GM23338 (cell line): ENCODE measurements around the gene KCNJ11. TPM values are rescaled to one million over a fixed set of nuclear protein-coding genes. Genes with fewer than 3 reads are reported as not detected.

Experiments
- ATAC-seq: fragments of 200-7000 bp; cut with Tn5 transposase; 3 replicates; pipeline ENCODE4 v1.9.1; 2020
- DNase-seq: peaks from one replicate; pipeline ENCODE4 v3.0.0-alpha.2; 2015; ENCODE audit warnings: low spot score
- H2AFZ ChIP-seq: fragments of 200-600 bp; sonication (generic); 2 replicates; pipeline ENCODE4 v1.8.0; 2016; ENCODE audit warnings: antibody characterized with exemption, mild to moderate bottlenecking, moderate library complexity
- H3F3A ChIP-seq: fragments of 200-600 bp; sonication (generic); replicated peaks from 2 replicates; pipeline ENCODE4 v1.8.0; 2017; ENCODE audit warnings: antibody characterized with exemption, mixed run types, low read depth
- H3K27ac ChIP-seq: fragments of 200-600 bp; sonication (generic); 2 replicates; pipeline ENCODE4 v1.6.1; 2016; ENCODE audit warnings: low read depth
- H3K27me3 ChIP-seq: fragments of 200-600 bp; sonication (generic); 2 replicates; pipeline ENCODE4 v1.8.0; 2016; ENCODE audit warnings: mild to moderate bottlenecking, mixed run types, moderate library complexity; ENCODE audit not compliant: insufficient read depth
- H3K36me3 ChIP-seq: fragments of 200-600 bp; sonication (generic); 2 replicates; pipeline ENCODE4 v1.8.0; 2016; ENCODE audit warnings: mild to moderate bottlenecking; ENCODE audit not compliant: insufficient read depth
- H3K4me1 ChIP-seq: fragments of 200-600 bp; sonication (generic); 2 replicates; pipeline ENCODE4 v1.8.0; 2016; ENCODE audit warnings: mild to moderate bottlenecking, moderate library complexity; ENCODE audit not compliant: insufficient read depth
- H3K4me2 ChIP-seq: fragments of 200-600 bp; sonication (generic); 2 replicates; pipeline ENCODE4 v1.7.1; 2017; ENCODE audit warnings: mixed run types
- H3K4me3 ChIP-seq: fragments of 200-600 bp; sonication (generic); 2 replicates; pipeline ENCODE4 v1.6.1; 2016; ENCODE audit warnings: mixed run types
- H3K79me2 ChIP-seq: fragments of 200-600 bp; sonication (generic); replicated peaks from 2 replicates; pipeline ENCODE4 v1.8.0; 2017; ENCODE audit warnings: mild to moderate bottlenecking; ENCODE audit not compliant: insufficient read depth
- H3K9me2 ChIP-seq: fragments of 200-600 bp; sonication (generic); 2 replicates; pipeline ENCODE4 v1.8.0; 2017; ENCODE audit not compliant: insufficient read depth
- H4K20me1 ChIP-seq: fragments of 200-600 bp; sonication (generic); replicated peaks from 2 replicates; pipeline ENCODE4 v1.8.0; 2017; ENCODE audit warnings: mild to moderate bottlenecking; ENCODE audit not compliant: insufficient read depth
- H3K27ac Mint-ChIP-seq: 2 replicates; pipeline ENCODE4 v1.8.0; 2020; ENCODE audit warnings: inconsistent platforms, mild to moderate bottlenecking, moderate library complexity, mixed read lengths
- H3K27me3 Mint-ChIP-seq: 3 replicates; pipeline ENCODE4 v1.8.0; 2022; ENCODE audit warnings: low read depth, mild to moderate bottlenecking, moderate library complexity, mixed read lengths, inconsistent platforms; ENCODE audit not compliant: insufficient read depth, poor library complexity
- H3K36me3 Mint-ChIP-seq: 3 replicates; pipeline ENCODE4 v1.8.0; 2021; ENCODE audit warnings: low read depth, mild to moderate bottlenecking, inconsistent platforms, moderate library complexity, mixed read lengths
- H3K4me1 Mint-ChIP-seq: 3 replicates; pipeline ENCODE4 v1.8.0; 2020; ENCODE audit warnings: mild to moderate bottlenecking, inconsistent platforms, mixed read lengths
- H3K4me3 Mint-ChIP-seq: 3 replicates; pipeline ENCODE4 v1.8.0; 2021; ENCODE audit warnings: moderate library complexity, mild to moderate bottlenecking, inconsistent platforms, mixed read lengths
- H3K9me3 Mint-ChIP-seq: 3 replicates; pipeline ENCODE4 v1.8.0; 2020; ENCODE audit warnings: moderate library complexity, mild to moderate bottlenecking, inconsistent platforms, mixed read lengths
- CREB1 ChIP-seq: fragments of 250-450 bp; sonication (Bioruptor Pico); IDR thresholded peaks from 2 replicates; pipeline ENCODE4 v1.5.0; 2020; ENCODE audit warnings: low read depth, mild to moderate bottlenecking, moderate library complexity
- EZH2 ChIP-seq: fragments of 200-600 bp; sonication (generic); IDR thresholded peaks from one replicate; pipeline ENCODE4 v1.8.0; 2017; ENCODE audit warnings: antibody characterized with exemption, mild to moderate bottlenecking, low read depth; ENCODE audit not compliant: unreplicated experiment
- EZH2phosphoT487 ChIP-seq: fragments of 200-600 bp; sonication (generic); IDR thresholded peaks from one replicate; pipeline ENCODE4 v1.8.1; 2018; ENCODE audit warnings: antibody characterized with exemption; ENCODE audit not compliant: unreplicated experiment
- JUNB ChIP-seq: IDR thresholded peaks from one replicate; pipeline ENCODE4 v1.6.1; 2016; ENCODE audit warnings: antibody characterized with exemption; ENCODE audit not compliant: unreplicated experiment
- POLR2AphosphoS5 ChIP-seq: IDR thresholded peaks from 2 replicates; pipeline ENCODE4 v1.6.1; 2016; ENCODE audit warnings: antibody characterized with exemption, low read depth
- STAT1 ChIP-seq: IDR thresholded peaks from one replicate; pipeline ENCODE4 v1.6.1; 2016; ENCODE audit warnings: antibody characterized with exemption; ENCODE audit not compliant: unreplicated experiment
- ZNF114 ChIP-seq: fragments of 250-450 bp; sonication (Bioruptor Pico); IDR thresholded peaks from 2 replicates; pipeline ENCODE4 v1.5.0; 2020; ENCODE audit warnings: mild to moderate bottlenecking, moderate library complexity
- ZNF331 ChIP-seq: fragments of 250-450 bp; sonication (Bioruptor Pico); IDR thresholded peaks from 2 replicates; pipeline ENCODE4 v1.5.0; 2020; ENCODE audit warnings: low read depth, mild to moderate bottlenecking, moderate library complexity
- polyA plus RNA-seq: library from polyadenylated mRNA; unstranded; fragments of >200 nt; fragmentation: Nextera tagmentation; extraction: Ambion mirVana; gene quantifications from 2 replicates; pipeline ENCODE4 v1.2.1, GENCODE V29; 2016
- total RNA-seq: library from RNA; depleted of rRNA; stranded (reverse); fragments of >200 nt; shearing (Covaris generic); gene quantifications from 2 replicates; pipeline ENCODE4 v1.2.3, GENCODE V29; 2014
- TF ChIP-seq, protein P1 (sequence below), 2 experiments: fragments of 200-600 bp in 1 of 2; sonication (generic) in 1 of 2; conservative IDR thresholded peaks; 2 replicates each; pipeline versions ENCODE4 v1.5.1 to v1.6.1; 2016 to 2017; ENCODE audit warnings: antibody characterized with exemption in 2 of 2, low read depth in 2 of 2, mild to moderate bottlenecking in 2 of 2, moderate library complexity in 1 of 2
- TF ChIP-seq, protein P2 (sequence below): IDR thresholded peaks from one replicate; pipeline ENCODE4 v1.6.1; 2018; ENCODE audit warnings: antibody characterized with exemption; ENCODE audit not compliant: unreplicated experiment
- TF ChIP-seq, protein P3 (sequence below): fragments of 250-450 bp; sonication (Bioruptor Pico); IDR thresholded peaks from 2 replicates; pipeline ENCODE4 v1.5.0; 2020; ENCODE audit warnings: mild to moderate bottlenecking, moderate library complexity
- TF ChIP-seq, protein P4 (sequence below): IDR thresholded peaks from 2 replicates; pipeline ENCODE4 v1.6.1; 2016; ENCODE audit warnings: antibody characterized with exemption

Gene KCNJ11
- total and polyA plus RNA-seq, 2 experiments from 2014 or later = 0.89 to 7.9 TPM

DNA sequence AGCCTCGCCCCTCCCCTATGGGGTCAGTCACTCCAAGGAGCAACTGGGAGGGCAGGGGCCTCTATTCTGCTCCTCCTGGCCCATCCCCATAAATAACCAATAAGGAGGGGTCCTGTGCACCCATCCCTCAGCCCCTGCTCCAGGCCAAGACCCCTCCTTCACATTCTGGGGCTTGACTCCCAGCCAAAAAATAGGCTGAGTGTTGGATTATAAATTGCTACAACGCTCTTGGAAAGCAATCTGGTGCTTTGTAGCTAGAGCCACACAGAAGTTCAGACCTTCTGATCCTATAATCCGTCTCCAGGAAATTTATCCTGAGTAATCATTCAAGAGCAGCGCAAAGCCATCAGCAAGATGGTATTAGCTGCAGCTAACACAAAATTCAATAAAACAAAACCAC, 45.6 kb upstream of the KCNJ11 start (continued):
- TF ChIP-seq EZH2 = no peak

DNA sequence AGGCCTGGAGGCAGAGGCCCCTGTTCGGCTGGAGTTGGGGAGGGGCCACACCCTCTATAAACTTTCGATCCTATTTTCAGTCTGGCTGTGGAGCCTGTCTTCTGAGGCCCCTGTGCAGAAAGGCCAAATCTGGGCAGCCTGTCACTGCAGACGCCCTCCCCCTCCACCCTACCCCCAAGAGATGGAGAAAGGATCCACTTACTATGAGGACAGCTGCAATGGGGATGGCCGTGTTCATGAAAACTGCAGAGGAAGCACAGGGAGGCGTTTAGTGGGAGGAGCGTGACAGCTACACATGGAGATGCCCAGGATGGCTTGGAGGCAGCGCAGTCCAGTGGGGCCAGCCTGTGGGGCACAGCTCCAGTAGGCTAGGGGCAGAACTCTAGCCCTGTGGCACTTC, 43.5 kb upstream of the KCNJ11 start:
- no peaks in the 10 kb centered on the region; the same call in 2 of the 3 replicates for H3K9me3 Mint-ChIP-seq
- H3K4me3 Mint-ChIP-seq = no peak overlapping the region
- Histone ChIP-seq H3K27me3 (no peaks in the 10 kb centered on the region), H3K4me3 (no peak overlapping the region), H3K9me2 (no peaks in the 10 kb centered on the region), H3K4me1 (no peaks in the 10 kb centered on the region), H3F3A (no peaks in the 10 kb centered on the region), H4K20me1 (no peaks in the 10 kb centered on the region), H3K79me2 (no peaks in the 10 kb centered on the region), H3K4me2 (no peak overlapping the region), H3K36me3 (no peaks in the 10 kb centered on the region), H2AFZ (no peak overlapping the region), H3K27ac (no peak overlapping the region)
- H3K36me3 Mint-ChIP-seq = no peaks in the 10 kb centered on the region
- no peak for DNase-seq
- H3K27me3 Mint-ChIP-seq = peaks cover 4% of the 10 kb centered on the region
- peaks cover 5% of the 10 kb centered on the region; the same call in 2 of the 3 replicates for H3K4me1 Mint-ChIP-seq
- no peak for ATAC-seq
- no peak for TF ChIP-seq ZNF114
- no peak for TF ChIP-seq STAT1
- no peak for TF ChIP-seq CREB1 (CRISPR knock-in tag)
- TF ChIP-seq, protein P1, sequence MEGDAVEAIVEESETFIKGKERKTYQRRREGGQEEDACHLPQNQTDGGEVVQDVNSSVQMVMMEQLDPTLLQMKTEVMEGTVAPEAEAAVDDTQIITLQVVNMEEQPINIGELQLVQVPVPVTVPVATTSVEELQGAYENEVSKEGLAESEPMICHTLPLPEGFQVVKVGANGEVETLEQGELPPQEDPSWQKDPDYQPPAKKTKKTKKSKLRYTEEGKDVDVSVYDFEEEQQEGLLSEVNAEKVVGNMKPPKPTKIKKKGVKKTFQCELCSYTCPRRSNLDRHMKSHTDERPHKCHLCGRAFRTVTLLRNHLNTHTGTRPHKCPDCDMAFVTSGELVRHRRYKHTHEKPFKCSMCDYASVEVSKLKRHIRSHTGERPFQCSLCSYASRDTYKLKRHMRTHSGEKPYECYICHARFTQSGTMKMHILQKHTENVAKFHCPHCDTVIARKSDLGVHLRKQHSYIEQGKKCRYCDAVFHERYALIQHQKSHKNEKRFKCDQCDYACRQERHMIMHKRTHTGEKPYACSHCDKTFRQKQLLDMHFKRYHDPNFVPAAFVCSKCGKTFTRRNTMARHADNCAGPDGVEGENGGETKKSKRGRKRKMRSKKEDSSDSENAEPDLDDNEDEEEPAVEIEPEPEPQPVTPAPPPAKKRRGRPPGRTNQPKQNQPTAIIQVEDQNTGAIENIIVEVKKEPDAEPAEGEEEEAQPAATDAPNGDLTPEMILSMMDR (conservative IDR thresholded peaks at IDR 0.05; ENCODE audit: low read depth in 2 of 2) = no peak
- TF ChIP-seq, protein P2, sequence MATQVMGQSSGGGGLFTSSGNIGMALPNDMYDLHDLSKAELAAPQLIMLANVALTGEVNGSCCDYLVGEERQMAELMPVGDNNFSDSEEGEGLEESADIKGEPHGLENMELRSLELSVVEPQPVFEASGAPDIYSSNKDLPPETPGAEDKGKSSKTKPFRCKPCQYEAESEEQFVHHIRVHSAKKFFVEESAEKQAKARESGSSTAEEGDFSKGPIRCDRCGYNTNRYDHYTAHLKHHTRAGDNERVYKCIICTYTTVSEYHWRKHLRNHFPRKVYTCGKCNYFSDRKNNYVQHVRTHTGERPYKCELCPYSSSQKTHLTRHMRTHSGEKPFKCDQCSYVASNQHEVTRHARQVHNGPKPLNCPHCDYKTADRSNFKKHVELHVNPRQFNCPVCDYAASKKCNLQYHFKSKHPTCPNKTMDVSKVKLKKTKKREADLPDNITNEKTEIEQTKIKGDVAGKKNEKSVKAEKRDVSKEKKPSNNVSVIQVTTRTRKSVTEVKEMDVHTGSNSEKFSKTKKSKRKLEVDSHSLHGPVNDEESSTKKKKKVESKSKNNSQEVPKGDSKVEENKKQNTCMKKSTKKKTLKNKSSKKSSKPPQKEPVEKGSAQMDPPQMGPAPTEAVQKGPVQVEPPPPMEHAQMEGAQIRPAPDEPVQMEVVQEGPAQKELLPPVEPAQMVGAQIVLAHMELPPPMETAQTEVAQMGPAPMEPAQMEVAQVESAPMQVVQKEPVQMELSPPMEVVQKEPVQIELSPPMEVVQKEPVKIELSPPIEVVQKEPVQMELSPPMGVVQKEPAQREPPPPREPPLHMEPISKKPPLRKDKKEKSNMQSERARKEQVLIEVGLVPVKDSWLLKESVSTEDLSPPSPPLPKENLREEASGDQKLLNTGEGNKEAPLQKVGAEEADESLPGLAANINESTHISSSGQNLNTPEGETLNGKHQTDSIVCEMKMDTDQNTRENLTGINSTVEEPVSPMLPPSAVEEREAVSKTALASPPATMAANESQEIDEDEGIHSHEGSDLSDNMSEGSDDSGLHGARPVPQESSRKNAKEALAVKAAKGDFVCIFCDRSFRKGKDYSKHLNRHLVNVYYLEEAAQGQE = no peak
- TF ChIP-seq, protein P3, sequence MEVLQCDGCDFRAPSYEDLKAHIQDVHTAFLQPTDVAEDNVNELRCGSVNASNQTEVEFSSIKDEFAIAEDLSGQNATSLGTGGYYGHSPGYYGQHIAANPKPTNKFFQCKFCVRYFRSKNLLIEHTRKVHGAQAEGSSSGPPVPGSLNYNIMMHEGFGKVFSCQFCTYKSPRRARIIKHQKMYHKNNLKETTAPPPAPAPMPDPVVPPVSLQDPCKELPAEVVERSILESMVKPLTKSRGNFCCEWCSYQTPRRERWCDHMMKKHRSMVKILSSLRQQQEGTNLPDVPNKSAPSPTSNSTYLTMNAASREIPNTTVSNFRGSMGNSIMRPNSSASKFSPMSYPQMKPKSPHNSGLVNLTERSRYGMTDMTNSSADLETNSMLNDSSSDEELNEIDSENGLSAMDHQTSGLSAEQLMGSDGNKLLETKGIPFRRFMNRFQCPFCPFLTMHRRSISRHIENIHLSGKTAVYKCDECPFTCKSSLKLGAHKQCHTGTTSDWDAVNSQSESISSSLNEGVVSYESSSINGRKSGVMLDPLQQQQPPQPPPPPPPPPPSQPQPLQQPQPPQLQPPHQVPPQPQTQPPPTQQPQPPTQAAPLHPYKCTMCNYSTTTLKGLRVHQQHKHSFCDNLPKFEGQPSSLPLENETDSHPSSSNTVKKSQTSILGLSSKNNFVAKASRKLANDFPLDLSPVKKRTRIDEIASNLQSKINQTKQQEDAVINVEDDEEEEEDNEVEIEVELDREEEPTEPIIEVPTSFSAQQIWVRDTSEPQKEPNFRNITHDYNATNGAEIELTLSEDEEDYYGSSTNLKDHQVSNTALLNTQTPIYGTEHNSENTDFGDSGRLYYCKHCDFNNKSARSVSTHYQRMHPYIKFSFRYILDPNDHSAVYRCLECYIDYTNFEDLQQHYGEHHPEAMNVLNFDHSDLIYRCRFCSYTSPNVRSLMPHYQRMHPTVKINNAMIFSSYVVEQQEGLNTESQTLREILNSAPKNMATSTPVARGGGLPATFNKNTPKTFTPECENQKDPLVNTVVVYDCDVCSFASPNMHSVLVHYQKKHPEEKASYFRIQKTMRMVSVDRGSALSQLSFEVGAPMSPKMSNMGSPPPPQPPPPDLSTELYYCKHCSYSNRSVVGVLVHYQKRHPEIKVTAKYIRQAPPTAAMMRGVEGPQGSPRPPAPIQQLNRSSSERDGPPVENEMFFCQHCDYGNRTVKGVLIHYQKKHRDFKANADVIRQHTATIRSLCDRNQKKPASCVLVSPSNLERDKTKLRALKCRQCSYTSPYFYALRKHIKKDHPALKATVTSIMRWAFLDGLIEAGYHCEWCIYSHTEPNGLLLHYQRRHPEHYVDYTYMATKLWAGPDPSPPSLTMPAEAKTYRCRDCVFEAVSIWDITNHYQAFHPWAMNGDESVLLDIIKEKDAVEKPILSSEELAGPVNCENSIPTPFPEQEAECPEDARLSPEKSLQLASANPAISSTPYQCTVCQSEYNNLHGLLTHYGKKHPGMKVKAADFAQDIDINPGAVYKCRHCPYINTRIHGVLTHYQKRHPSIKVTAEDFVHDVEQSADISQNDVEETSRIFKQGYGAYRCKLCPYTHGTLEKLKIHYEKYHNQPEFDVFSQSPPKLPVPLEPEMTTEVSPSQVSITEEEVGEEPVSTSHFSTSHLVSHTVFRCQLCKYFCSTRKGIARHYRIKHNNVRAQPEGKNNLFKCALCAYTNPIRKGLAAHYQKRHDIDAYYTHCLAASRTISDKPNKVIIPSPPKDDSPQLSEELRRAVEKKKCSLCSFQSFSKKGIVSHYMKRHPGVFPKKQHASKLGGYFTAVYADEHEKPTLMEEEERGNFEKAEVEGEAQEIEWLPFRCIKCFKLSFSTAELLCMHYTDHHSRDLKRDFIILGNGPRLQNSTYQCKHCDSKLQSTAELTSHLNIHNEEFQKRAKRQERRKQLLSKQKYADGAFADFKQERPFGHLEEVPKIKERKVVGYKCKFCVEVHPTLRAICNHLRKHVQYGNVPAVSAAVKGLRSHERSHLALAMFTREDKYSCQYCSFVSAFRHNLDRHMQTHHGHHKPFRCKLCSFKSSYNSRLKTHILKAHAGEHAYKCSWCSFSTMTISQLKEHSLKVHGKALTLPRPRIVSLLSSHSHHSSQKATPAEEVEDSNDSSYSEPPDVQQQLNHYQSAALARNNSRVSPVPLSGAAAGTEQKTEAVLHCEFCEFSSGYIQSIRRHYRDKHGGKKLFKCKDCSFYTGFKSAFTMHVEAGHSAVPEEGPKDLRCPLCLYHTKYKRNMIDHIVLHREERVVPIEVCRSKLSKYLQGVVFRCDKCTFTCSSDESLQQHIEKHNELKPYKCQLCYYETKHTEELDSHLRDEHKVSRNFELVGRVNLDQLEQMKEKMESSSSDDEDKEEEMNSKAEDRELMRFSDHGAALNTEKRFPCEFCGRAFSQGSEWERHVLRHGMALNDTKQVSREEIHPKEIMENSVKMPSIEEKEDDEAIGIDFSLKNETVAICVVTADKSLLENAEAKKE (CRISPR knock-in tag) = no peak
- TF ChIP-seq EZH2phosphoT487 = no peak
- TF ChIP-seq JUNB = no peak
- TF ChIP-seq, protein P4, sequence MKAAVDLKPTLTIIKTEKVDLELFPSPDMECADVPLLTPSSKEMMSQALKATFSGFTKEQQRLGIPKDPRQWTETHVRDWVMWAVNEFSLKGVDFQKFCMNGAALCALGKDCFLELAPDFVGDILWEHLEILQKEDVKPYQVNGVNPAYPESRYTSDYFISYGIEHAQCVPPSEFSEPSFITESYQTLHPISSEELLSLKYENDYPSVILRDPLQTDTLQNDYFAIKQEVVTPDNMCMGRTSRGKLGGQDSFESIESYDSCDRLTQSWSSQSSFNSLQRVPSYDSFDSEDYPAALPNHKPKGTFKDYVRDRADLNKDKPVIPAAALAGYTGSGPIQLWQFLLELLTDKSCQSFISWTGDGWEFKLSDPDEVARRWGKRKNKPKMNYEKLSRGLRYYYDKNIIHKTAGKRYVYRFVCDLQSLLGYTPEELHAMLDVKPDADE = no peak
- no peak for TF ChIP-seq ZNF331
- no peak for TF ChIP-seq POLR2AphosphoS5
- TF ChIP-seq EZH2 = no peak
- no peak overlapping the region for H3K27ac Mint-ChIP-seq
